HG03457 (cell line): Measurements from ENCODE around the gene UNCX.

Source experiments
- ATAC-seq: cut with Tn5 transposase; IDR thresholded peaks from one replicate; pipeline ENCODE4 v1.9.1; 2021; ENCODE audit warnings: moderate number of reproducible peaks; ENCODE audit not compliant: unreplicated experiment

Gene UNCX

DNA sequence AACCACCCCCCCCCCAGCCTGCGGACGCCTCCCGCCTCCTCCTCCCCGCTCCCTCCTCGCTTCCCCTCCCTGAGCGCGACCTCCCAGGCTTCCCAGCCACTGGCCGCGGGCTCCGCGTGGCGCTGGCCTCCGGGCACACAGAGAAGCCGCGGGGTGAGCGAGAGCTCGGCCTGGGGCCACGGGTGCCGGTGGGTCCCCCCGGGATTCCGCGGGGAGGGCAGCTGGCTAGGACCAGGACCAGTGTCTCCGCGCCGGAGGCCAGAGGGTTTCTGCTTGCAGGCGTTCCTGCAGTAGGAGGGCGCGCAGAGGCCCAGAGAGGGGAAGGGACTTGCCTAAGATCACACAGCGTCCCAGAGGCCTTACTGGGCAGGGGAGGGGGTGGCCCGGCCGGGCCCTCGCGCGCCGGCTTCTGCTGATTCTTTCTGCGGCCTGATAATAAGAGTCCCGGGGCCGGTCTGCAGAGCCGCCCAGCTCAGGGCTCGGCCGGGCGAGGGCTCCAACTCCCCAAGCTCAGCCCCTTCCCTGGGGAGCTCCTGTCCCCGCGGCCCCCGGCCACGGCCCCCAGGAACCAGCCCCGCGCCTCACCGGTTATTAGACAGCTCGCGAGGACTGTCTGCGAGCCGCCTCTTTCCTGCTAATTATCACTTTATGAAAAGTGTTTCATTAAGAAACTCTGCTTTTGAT lies 10.1 kb downstream of the UNCX start:
- ATAC-seq = no peak

DNA sequence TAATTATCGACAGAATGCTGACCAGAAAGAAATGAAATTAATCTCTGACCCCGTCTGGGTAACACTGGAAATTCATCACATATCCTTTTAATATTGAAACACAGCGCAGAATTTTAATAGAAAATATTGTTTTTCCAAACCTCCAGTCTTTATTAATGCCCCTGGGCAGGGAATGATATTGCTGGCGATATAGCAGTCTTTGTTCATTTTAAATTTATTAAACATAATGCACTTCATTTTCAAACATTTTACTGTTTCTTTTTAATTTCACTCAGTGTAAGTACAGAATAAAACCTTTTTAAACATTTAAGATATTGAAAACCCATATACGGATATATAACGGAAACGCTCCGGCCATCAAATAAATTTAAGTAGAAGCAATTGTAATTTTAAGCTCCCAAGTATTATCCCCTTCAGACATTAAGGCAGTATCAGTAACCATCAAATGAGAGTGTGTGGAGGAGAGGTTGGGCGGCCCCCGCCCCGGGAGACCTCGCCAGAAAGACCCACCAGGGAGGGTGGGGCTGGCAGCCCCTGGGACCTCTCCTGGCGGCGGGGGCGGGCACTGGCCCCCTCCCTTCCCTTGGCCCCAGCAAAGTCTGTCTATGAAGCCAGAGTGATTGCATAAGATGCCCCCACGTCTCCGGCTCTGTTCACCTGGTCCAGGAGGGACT lies 10.8 kb downstream of the UNCX start:
- no peak for ATAC-seq

DNA sequence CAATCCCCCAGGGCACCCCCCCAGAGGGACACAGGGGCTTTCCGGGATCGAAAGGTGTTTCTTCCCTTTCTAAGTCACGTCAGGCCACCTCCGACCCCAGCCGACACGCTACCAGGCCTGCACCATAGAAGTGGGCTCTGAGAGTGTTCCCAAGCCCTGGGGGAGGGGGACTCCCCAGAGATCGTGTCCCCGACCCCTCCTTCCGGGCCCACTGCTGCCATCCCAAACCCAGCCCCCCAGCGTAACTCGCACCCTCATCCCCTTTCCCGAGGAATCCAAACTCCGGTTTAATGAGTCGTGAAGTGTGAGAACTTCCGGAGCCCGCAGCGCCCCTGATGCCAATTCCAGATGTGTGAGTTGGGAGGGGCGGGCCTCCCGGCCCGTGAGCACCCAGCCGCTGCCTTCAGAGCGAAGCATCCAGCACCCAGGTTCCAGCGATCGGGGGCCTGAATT lies 11.3 kb downstream of the UNCX start:
- ATAC-seq = no peak

DNA sequence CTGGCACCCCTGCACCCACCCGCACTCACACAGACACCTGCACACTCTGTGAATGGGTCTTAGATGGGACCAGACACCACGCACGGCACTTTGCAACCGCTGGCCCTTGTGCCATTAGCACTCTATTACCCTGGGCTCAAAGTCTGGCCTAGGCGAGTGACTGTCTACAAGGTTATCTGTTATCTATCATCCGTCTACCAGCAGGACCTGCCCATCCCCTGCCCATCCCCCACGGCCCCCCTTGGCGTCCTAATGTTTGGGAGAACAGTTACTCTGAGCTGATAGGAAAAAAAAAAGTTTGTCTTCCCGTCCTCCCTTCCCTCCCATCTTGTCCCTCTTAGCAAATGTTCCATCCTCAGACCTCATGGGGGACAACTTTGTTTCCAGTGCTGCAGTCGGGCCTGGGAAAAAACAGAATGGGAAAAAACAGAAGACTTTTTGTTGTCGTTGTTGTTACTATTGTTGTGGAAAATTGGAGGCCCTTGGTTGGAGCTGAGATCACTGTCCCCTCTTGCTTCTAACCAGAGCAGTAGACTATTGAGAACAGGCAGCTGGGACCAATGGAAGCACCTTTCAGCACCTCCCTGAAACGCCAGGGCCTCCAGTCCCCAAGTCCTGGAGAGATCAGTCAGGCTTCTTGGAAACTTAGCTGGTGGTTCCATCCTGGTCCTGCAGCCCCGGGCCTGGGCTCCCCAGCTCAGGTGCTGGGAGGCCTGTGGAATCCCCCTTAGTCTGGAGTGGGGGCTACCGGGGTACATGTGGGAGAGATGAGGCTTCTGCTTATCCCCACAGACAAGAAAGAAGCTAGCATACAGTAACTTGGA lies 12.2 kb downstream of the UNCX start:
- ATAC-seq = no peak

DNA sequence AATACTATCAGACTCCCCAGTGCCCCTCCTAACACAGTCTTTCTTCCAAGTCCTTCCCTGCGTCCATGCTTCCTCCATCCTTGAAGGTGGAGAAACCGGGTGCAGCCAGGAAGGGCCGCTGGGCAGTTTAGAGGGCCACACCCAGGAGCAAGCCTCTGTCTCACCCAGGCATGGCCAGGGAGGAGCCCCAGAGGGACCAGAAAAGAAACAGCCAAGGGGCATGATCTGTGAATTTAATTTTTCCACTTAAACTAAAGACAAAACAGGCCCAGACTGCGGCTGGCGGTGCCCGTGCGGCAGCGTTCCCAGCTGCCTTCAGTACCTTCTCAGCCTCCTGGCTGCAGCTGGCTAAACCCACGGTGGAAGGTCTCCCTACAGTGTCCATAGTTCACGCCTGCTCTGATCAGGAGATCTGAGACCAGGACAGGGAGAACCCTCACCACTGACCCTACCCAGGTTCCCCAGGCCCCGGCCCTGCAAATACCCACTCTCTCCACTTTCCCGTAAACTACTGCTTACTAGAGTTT lies 12.9 kb downstream of the UNCX start:
- no peak for ATAC-seq

DNA sequence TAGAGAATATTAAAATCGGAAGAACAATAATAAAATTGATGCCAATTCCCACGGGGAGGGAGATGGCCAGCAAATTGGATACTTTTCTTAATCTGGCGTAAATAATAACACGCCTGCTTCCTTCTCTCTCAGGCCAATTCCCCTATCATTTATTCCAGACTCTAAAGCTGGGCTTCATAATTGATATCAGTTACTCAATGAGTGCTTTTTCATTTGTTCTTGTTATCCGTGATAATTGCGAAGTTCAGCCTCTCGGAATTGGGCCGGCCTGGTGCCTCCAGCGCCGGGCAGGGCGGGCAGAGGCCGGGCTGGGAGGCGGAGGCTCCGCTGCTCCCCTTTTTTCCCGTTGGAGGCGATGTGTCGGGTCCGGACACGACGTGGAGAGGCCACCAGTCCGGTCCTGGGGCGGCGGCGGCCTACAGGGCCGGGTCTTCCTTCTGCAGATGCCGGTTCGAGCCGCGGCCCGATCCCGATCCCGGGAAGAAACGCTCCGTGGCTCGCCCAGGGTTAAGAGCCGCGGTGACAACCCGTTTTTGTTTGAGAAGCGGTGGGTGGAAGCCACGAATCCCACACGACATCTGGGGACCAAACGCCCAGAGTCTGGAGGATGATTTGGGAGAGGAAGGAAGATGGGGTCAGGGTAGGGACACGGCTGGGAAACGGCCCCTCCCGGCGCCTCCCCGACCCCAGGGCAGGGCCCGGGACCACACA lies 13.6 kb downstream of the UNCX start:
- ATAC-seq = no peak

DNA sequence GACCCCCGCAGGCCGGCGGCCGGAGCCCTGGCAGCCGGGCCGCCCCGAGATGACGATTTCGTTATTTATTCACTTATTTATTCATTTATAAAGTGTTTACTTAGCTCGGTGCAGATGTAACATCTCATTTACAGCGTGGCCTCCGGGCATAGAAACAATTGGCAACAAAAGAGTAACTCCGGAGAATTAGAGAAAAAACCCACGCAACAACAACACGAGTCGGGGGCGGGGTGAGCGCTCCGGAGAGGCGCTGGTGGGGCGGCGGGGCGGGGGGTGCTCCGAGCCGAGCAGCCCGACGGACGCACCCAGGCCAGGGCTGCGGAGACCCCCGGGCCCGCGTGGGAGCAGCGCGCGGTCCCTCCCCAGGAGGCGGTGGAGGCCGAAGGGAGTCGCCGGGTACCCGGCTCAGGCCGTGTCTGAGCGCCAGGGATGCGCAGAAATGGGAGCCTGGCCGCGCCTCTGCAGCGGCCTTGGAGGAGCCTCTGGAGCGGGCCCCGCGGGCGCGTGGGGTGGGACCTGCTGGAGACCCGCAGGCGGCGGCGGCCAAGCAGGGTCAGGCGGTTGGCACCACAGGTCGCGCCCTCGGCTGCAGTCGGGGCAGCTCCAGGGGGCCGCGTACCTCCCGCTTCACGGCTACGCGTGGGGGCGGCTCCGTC lies 14.3 kb downstream of the UNCX start:
- no peak for ATAC-seq

DNA sequence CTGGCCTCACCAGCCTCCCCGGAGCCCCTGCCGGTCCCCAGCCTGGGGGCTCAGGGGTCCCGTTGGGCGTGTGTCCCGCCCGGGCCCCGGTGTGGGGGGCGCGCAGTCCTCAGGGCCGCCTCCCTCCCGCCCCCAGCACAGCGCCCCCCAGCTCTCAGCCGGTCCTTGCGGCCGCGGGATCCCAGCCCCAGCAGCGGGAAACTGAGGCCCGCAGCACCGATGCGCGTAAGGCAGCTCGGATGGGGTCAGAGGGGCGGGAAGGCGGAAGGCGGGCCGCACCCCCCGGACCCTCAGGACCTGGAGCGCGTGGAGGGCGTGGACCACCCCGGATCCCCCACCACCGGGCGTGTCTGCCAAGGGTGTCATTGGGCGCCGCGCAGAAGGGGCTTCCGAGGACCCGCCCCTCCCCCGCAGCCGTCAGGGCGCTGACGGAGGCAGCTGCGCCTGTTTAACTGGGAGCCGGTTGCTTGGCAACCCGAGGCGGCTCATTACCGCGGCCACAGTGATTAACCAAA lies 14.9 kb downstream of the UNCX start:
- ATAC-seq = no peak

DNA sequence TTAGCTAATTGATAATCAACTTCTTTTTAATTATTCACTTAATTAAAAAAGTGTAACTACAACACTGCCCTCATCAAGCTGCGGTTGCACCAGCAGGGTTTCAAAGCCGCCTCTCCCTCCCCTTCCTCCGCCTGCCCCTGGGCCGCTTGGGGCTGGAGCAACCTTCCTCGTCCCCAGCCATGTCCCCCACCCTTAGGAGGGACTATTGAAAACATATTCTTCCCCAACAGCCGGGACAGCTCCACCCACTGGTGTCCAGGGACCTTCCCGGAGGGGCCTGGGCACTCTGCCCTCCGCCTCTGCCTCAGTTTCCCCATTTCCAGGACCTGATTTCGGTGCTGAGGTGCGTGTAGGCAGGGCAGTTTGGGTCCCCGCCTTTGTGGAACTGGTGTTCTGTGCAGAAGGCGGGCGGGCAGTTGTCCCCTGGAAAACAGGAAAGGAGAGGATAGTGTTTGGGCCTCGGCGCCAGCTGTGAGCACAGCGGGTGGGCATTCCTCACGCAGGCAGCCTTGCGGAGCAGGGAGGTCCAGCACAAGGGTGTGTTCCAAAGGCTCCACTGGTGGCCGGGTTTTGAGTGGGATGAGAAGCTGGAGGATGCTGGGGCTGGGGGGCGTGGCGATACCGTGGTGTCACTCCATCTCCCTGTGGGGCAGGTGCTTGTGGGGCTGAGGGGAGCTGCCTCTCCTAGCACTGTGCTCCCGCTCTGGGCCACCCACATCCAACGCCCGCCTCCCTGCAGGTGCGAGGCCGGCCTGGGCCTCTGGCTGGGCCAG lies 15.7 kb downstream of the UNCX start:
- ATAC-seq = no peak

DNA sequence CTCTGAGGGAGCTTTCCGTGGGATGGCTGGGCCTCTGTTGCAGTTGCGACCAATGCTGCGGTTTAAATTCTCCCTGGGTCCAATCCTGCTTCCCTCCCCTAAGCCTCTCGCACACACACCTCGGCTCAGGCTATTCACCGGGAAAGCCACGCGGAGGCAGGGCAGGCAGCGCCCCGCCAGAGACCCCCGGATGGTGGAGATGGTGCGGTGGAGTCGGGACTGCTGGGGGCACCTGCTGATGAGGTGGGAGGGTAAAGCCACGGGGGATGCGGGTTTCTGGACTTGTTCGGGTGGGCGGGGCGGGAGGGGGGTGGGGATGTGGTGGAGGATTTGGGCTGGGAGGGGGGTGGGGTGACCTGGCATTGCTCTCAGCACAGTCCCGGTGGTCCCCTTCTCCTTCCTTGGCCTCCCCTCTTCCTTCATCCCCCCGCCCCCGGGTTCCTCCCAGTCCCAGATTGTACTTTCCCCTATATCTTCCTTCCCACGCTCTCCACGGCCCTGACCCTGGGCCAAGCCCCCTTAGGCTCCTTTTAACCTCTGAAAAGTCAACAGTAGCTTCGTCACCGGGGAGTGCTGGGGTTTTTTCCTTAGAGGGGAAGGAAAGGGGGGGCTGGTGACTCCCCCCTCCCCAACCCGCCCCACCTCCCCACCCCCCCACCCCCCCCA lies 16.4 kb downstream of the UNCX start:
- ATAC-seq = no peak

DNA sequence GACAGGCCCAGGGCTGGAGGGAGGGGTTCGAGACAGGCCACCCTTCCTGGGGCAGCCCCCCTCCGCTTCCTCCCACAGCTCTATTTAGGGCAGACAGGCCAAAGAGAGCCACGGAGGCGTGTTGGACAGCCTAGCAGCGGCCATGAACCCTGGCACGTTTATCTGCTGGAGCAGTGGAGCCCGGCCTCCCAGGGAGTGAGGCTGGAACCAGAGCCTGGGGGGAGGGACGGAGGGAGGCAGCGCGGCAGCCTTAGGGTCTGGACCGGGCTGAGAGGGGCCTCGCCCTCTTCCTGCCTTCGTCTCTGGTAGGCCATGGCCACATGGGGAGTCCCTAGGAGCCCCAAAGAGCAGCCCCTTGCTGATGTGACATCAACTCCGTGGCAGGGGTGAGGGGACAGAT lies 17.1 kb downstream of the UNCX start:
- ATAC-seq = no peak

DNA sequence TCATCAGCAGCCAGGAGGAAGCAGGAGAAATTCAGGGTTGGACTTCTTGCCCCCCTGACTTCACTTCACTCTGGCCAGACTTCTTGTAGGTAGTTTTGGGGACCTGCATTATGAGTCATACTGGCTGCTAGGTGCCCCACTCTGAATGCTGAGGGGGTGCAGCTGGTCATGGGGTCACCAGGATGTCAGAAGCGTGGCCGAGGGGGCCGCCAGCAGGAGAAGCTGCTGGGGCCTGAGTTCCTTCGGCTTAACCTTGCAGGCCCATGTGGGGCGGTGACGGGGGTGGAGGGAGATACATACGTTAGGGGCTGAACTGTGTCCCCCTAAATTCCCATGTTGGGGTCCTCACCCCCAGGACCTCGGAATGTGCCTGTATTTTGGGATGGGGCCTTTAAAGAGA lies 18.2 kb downstream of the UNCX start:
- no peak for ATAC-seq

DNA sequence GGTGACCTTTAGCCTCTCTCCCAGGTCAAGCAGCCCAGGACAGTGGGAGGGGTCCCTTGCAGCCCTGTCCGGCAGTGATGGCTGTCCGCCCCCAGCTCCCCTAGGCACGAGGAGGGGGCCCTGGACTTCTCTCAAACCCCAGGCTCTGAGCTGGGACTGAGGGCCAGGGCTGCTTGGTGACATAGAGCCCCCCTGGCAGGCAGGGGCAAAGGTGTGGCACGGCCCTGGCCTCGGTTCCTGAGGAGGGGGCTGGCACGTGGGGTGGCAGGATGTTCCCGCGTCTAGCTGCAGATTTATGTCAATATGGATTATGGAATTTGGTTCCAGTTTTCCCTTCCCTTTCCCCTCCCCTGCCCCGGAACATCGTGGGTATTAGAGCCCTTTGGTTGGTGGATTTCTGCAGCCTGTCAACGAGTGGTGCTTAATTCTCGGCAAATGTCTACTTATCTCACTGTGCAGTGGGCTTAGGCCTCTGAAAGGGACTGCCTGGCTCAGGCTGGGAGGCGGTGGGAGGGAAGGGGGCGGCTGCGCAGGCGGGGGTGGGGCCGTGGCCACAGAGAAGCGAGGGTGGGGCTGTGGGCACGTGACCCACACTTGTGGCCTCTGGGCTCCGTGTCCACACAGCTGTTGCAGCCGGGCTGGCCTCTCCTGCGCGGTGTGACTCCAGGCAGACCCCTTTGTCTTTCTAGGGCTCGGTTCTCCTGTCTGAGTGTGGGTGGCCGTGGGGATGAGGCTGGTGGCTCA lies 19.3 kb downstream of the UNCX start:
- ATAC-seq = no peak

DNA sequence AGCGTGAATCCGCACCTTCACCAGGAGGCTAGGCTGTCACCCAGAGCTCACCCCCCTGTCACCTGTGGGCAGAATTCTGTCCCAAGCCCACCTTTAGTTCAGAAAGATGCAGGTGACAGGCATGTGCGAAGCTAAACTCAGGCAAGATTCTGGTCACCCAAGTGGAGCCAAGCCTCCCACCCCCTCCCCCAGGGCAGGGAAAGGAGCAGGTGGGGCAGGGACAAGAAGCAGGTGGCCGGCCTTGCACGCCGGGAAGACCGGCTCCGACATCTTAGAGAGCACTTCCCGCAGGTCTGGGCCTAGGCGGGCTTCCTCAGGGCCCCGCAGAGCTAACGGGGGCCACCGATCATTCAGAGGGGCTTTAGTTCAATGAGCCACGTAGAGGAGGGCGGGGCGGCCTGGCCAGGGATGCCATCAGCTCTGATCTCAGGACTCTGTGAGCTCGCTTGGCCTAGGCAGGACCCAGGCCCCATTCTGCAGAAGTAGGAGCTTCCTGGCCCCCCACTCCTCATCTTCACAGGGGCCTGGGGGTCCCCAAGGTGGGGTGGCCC lies 19.9 kb downstream of the UNCX start:
- ATAC-seq = no peak

DNA sequence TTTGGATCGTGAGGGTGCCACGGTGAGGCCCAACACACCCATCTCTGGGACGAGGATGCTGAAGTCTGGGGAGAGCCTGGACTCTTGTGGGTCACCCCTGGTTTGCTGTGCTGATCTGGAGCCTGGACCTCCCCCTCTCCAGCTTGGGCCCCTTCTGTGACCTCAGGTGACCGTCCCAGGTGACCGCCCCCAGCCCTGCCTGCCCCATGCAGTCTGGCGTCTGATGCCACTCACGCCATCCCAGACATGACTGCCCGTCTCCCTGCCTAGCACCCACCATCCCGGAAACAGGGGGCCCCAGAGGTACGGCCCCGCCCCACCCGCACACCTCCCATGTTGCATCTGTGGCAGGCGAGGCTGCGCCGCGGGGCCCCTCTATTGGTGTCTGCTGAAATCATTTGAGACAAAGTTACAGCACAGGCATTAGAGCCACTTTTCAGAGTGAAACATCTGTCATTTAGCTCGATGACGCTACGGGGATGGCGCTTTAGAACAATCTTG lies 21.1 kb downstream of the UNCX start:
- no peak for ATAC-seq

DNA sequence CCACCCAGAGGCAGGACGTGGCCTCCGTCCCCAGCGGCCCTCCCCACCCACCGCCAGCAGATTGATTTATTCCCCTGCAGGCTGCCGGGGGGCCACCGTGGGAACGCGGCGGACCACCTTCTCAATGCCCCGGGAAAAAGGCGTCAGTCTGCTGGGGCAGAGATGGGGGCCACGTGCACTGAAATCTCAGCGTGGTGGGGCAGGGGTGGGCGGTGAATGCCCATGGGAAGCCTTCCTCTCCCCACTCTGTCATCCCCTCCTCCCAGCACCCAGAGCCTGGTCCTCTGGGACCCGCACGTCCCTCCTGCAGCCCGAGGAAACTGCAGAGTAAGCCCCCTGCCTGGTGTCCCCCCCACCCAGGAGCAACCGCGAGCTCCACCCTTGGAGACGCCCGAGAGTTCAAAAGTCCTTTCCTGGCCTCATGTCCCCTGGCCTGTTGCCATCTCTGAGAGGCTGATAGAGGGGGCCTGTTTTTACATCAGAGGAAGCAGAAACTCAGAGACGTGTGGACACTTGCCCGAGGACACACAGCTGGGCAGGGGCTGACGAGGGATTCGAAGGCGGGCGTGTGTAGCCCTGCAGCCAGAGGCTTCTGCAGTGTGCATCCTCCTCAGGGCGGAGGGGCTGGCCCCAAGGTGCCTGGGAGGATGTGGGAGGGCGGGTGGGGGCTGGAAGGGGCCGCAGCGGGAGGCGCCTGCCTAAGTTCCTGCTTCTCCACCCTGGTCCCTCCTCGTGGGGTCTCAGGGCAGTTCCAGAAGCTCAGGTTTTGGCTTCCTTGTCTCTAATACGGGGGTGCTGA lies 21.8 kb downstream of the UNCX start:
- no peak for ATAC-seq
